ENCODE measurements around the gene RBM39.
"Not testable (repeated sequence)": the region's sequence is repeated elsewhere in the genome, so short reads cannot be mapped to it uniquely, and the experiment has no call there.

The RBM39 gene

GRCh38 chr20:35724321-35725230 is 17.5 kb downstream of the RBM39 start:
- no peak for DNase-seq

GRCh38 chr20:35723652-35724320 is 18.3 kb downstream of the RBM39 start:
- not testable (repeated sequence) for DNase-seq

DNA sequence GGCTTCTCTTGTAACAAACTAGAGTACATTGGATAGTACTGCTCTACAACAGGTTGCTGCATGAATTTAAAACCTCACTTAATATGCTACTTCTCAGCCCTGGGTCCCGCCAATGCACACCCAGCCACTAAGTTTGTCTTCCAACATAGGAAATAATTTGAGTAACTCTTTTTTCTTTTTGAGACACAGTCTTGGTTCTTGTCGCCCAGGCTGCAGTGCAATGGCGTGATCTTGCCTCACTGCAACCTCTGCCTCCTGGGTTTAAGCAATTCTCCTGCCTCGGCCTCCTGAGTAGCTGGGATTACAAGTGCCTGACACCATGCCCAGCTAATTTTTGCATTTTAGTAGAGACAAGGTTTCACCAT is 18.8 kb downstream of the RBM39 start:
- DNase-seq: not testable (repeated sequence)

GRCh38 chr20:35721621-35722020 is 20.4 kb downstream of the RBM39 start:
- DNase-seq: no peak

DNA sequence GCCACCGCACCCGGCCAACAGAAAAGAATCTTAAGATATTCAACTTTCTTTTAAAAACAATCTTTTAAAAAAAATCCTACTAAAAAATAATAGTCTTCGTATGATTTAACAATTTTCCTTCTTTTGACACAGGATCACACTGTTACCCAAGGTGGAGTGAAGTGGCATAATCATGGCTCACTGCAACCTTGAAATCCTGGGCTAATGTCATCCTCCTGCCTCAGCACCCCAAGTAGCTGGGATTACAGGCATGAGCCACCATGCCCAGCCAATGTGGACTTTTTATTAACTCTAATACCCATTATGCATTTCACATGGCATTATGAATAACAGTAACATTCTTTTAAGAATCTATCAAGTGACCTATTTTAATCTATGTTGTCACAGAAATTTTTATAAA is 20.8 kb downstream of the RBM39 start:
- no peak for DNase-seq

DNA sequence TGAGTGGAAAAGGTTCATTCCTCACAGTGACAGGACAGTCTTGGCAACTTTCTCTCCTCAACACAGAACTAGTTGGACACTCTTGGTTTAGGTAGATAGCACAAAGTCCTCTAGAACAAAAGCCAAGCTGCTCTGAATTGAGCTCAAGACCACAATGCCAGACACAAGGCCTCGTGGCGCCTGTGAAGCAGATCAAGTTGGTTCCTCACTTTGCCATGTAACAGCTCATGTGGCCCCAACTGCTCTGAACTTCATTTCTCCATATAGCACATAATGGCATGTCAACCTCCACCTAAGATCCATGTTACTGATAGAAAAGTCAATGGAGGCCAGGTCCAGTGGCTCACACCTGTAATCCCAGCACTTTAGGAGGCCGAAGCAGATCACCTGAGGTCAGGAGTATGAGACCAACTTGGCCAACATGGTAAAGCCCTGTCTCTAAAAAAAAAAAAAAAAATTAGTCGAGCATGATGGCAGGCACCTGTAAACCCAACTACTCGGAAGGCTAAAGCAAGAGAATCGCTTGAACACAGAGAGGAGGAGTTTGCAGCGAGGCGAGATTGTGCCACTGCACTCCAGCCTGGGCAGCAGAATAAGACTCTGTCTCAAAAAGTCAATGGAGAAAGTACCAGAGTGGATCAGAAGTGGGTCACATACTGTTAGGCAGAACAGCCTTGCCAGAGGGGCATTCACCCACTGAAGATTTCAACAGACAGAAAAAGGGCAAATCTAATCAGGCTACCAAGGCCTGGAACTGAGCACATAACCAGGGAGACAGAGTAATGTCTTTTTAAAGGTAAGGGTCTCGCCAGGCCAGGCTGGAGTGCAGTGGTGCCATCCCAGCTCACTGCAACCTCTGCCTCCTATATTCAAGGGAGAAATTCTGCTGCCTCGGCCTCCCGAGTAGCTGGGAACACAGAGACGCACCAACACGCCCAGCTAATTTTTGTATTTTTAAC is 21.6 kb downstream of the RBM39 start:
- DNase-seq: no peak

- no peak for DNase-seq
Measured at GRCh38 chr20:35719717-35720116, 22.3 kb downstream of the RBM39 start.

DNA sequence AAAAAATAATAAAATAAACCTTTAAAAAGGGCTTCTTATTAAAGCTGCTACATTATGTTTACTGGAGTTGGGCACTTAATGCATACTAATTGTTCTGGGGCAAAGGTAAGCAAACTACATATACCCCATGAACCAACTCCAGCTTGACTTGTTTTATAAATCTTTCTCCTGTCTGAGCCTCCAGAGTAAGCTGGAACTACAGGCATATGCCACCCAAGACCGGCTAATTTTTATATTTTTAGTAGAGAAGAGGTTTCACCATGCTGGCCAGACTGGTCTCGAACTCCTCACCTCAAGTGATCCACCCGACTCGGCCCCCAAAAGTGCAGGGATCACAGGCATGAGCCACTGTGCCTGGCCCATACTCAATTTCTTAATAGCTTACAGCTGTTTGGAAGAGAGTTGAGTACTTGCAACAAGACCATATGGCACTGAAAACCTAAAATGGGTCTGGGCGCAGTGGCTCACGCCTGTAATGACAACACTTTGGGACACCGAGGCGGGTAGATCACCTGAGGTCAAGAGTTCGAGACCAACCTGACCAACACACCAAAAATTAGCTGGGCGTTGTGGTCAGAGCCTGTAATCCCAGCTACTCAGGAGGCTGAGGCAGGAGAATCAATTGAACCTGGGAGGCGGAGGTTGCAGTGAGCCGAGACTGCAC is 23.0 kb downstream of the RBM39 start:
- no peak for DNase-seq

DNA sequence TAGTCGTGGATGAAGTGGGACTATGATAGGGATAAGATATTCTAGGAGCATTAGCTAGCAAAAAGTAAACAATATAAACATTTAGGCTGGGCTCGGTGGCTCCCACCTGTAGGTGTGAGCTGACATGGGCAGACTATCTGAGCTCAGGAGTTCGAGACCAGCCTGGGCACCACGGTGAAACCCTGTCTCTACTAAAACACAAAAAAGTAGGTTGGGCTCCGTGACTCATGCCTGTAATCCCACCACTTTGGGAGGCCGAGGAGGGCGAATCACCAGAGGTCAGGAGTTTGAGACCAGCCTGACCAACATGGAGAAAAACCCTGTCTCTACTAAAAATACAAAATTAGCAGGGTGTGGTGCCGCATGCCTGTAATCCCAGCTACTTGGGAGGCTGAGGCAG is 23.7 kb downstream of the RBM39 start:
- DNase-seq: not testable (repeated sequence)

GRCh38 chr20:35716330-35716729 is 25.7 kb downstream of the RBM39 start:
- DNase-seq: no peak

GRCh38 chr20:35715652-35716051 is 26.4 kb downstream of the RBM39 start:
- no peak for DNase-seq

DNA sequence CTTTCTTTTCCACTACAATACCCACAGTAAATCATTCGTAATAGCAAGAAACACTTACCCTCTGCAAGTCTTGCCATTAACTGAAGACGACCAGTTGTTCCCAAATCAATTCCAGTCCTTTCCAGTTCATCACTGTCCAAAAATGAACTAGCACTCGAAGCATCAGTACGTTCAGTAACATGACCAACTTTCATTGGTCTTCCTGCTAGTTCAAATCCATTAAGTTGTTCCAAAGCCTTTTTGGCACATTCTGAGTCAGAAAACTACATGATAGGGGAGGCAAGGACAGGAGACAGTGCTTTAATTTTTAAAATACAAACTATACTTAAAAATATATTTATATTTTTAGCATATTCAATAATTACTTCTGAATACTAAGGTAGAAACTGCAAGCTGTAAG is 27.9 kb downstream of the RBM39 start:
- no peak for DNase-seq

DNA sequence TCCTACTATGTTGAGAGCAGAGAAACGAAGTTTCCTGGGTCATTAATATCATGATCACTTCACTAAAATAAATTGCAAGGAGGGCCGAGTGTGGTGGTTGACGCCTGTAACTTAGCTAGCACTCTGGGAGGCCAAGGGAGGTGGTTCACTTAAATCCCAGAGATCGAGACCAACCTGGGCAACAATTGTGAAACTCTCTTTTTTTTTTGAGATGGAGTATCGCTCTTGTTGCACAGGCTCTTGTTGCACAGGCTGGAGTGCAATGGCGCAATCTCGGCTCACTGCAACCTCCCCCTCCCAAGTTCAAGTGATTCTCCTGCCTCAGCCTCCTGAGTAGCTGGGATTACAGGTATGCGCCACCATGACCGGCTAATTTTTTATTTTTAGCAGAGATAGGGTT is 28.9 kb downstream of the RBM39 start:
- not testable (repeated sequence) for DNase-seq

- no peak for DNase-seq
Measured at GRCh38 chr20:35711588-35712209, 30.4 kb downstream of the RBM39 start.

- no peak for DNase-seq
Measured at GRCh38 chr20:35710884-35711587, 31.0 kb downstream of the RBM39 start.

GRCh38 chr20:35710039-35710438 is 32.0 kb downstream of the RBM39 start:
- no peak for DNase-seq

GRCh38 chr20:35709259-35709658 is 32.8 kb downstream of the RBM39 start:
- no peak for DNase-seq

GRCh38 chr20:35708502-35708901 is 33.6 kb downstream of the RBM39 start:
- DNase-seq: no peak

GRCh38 chr20:35706591-35707529 is 35.2 kb downstream of the RBM39 start:
- not testable (repeated sequence) for DNase-seq

DNA sequence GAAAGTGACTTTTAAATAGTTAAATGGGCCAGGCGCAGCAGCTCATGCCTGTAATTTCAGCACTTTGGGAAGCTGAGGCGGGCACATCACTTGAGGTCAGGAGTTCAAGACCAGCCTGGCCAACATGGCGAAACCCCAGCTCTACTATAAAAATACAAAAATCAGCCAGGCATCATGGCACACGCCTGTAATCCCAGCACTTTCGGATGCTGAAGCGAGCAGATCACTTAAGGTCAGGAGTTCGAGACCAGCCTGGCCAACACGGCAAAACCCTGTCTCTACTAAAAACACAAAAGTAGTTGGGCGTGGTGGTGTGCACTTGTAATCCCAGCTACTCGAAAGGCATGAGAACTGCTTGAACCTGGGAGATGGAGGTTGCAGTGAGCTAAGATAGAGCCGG is 36.2 kb downstream of the RBM39 start:
- not testable (repeated sequence) for DNase-seq
